IMR-90 (cell line): ENCODE data around the gene PCDHGC4.

ENCODE experiments used
- FOS ChIP-seq: fragments of 150-350 bp; IDR thresholded peaks from 2 replicates; pipeline ENCODE4 v1.6.1; 2016; ENCODE audit warnings: low read depth, low read length
- MAFK ChIP-seq: IDR thresholded peaks from 2 replicates; pipeline ENCODE4 v1.6.1; 2012; ENCODE audit warnings: low read depth, low read length, improper control_type of control experiment
- MXI1 ChIP-seq: IDR thresholded peaks from 2 replicates; pipeline ENCODE4 v1.6.1; 2012; ENCODE audit warnings: low read depth, mild to moderate bottlenecking, low read length, moderate library complexity, borderline replicate concordance
- NFE2L2 ChIP-seq: fragments of 150-350 bp; IDR thresholded peaks from 2 replicates; pipeline ENCODE4 v1.6.1; 2016; ENCODE audit warnings: low read depth, mild to moderate bottlenecking, low read length
- POLR2A ChIP-seq: IDR thresholded peaks from 2 replicates; pipeline ENCODE4 v1.6.1; 2012; ENCODE audit warnings: mild to moderate bottlenecking, low read depth, low read length
- RAD21 ChIP-seq: IDR thresholded peaks from 2 replicates; pipeline ENCODE4 v1.6.1; 2012; ENCODE audit warnings: low read length, improper control_type of control experiment
- RFX5 ChIP-seq: IDR thresholded peaks from 2 replicates; pipeline ENCODE4 v1.8.0; 2012; ENCODE audit warnings: low read depth, mild to moderate bottlenecking, low read length, moderate library complexity
- SMC3 ChIP-seq: fragments of 150-350 bp; IDR thresholded peaks from 2 replicates; pipeline ENCODE4 v1.6.1; 2016; ENCODE audit warnings: low read depth, mild to moderate bottlenecking, antibody characterized with exemption, low read length, moderate library complexity
- USF2 ChIP-seq: fragments of 150-350 bp; IDR thresholded peaks from 2 replicates; pipeline ENCODE4 v1.6.1; 2017; ENCODE audit warnings: mild to moderate bottlenecking, antibody characterized with exemption, low read length, low read depth
- TF ChIP-seq, protein P1 (sequence below): conservative IDR thresholded peaks from 2 replicates; pipeline ENCODE4 v1.5.1; 2012; ENCODE audit warnings: mild to moderate bottlenecking, low read depth, low read length, improper control_type of control experiment

DNA sequence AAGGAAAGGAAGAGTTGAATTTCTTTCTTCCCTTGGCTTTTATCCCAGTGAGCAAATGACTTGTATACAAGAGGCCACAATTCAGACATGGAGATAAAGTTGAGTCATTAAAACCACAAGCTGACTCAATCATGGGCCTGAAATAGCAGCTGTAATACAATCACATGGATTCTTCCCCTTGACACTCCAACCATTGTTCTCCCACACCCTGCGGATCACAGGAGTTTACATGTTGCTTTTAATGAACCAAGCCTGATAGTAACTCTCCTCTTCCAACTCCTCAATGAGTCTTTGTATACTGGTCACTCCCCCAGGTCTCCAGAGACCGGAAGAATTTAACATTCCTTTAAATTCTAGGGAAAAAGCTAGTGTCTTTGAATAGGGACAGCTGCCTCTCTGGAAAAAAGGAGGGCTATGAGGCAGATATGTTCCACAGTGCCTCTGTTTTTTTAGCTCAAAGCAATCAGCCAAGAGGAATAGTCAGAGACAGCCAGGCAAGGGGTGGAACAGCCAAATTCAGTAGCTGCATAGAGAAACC lies 36.5 kb downstream of the PCDHGC4 start:
- TF ChIP-seq SMC3 (no peak), MXI1 (0 out of 2 replicates have a peak, but pooled peaks have one; percentile 41), POLR2A (no peak), NFE2L2 (peak; percentile 68; the same call in 1 of the 2 replicates), FOS (peak; percentile 99), RAD21 (no peak), MAFK (no peak), RFX5 (no peak), USF2 (no peak)
- TF ChIP-seq, protein P1, sequence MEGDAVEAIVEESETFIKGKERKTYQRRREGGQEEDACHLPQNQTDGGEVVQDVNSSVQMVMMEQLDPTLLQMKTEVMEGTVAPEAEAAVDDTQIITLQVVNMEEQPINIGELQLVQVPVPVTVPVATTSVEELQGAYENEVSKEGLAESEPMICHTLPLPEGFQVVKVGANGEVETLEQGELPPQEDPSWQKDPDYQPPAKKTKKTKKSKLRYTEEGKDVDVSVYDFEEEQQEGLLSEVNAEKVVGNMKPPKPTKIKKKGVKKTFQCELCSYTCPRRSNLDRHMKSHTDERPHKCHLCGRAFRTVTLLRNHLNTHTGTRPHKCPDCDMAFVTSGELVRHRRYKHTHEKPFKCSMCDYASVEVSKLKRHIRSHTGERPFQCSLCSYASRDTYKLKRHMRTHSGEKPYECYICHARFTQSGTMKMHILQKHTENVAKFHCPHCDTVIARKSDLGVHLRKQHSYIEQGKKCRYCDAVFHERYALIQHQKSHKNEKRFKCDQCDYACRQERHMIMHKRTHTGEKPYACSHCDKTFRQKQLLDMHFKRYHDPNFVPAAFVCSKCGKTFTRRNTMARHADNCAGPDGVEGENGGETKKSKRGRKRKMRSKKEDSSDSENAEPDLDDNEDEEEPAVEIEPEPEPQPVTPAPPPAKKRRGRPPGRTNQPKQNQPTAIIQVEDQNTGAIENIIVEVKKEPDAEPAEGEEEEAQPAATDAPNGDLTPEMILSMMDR, result no peak
